Prostate gland (tissue), 2 donors: ENCODE results near the gene NFKBIB.

ENCODE experiments used
- POLR2A ChIP-seq: fragments of 450-650 bp; IDR thresholded peaks from one replicate; pipeline ENCODE4 v1.6.1; 2016; ENCODE audit warnings: antibody characterized with exemption, mild to moderate bottlenecking
- POLR2AphosphoS5 ChIP-seq: sonication (generic); formaldehyde crosslinking; IDR thresholded peaks from one replicate; pipeline ENCODE4 v1.6.1; 2017; ENCODE audit warnings: antibody characterized with exemption
- TF ChIP-seq, protein P1 (sequence below), 4 experiments: fragments of 200-600 bp in 2 of 4; fragments of 450-650 bp in 2 of 4; sonication (generic) in 2 of 4; IDR thresholded peaks; 1 replicate in 3 of 4; 2 replicates in 1 of 4; pipeline ENCODE4 v1.5.1; 2016 to 2019; ENCODE audit warnings: antibody characterized with exemption in 4 of 4, mild to moderate bottlenecking in 2 of 4, moderate library complexity in 2 of 4

DNA sequence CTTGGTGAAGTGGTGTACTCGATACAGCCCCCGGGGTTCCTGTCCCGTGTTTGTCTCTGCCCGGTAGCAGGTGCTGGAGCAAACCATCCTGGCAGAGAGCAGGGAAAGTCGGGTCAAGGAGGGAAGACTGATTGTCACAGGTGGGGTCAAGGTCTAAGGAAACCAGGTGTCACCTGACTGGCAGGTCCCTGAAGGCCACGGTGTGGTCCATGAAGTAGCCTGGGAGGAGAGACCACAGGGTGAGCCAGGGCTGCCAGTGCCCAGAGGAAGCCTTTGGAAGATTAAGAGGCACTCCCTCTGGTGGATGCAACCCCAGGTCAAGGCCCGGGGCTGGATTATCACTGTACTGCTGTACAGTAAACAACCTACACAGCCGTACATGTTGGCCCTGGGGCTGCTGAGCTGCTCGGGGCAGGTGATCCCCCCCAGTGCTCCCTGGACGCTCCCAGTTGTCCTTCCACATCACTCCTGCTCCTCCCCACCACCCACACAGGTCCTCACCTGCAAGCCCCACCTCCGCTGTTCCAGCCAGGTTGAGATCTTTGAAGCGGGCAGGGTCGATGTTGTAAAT lies 18.2 kb downstream of the NFKBIB start:
- TF ChIP-seq, protein P1, sequence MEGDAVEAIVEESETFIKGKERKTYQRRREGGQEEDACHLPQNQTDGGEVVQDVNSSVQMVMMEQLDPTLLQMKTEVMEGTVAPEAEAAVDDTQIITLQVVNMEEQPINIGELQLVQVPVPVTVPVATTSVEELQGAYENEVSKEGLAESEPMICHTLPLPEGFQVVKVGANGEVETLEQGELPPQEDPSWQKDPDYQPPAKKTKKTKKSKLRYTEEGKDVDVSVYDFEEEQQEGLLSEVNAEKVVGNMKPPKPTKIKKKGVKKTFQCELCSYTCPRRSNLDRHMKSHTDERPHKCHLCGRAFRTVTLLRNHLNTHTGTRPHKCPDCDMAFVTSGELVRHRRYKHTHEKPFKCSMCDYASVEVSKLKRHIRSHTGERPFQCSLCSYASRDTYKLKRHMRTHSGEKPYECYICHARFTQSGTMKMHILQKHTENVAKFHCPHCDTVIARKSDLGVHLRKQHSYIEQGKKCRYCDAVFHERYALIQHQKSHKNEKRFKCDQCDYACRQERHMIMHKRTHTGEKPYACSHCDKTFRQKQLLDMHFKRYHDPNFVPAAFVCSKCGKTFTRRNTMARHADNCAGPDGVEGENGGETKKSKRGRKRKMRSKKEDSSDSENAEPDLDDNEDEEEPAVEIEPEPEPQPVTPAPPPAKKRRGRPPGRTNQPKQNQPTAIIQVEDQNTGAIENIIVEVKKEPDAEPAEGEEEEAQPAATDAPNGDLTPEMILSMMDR (IDR thresholded peaks at IDR 0.05), result no peak
- no peak for TF ChIP-seq POLR2A
- TF ChIP-seq POLR2AphosphoS5, result no peak
